Natural killer cell (primary cell): ENCODE results near the gene IRF9. TPM values are rescaled to one million over a fixed set of nuclear protein-coding genes. Genes with fewer than 3 reads are reported as not detected.

Experiments used
- ATAC-seq, 3 donors: fragments of 150-1000 bp in 2 of 3; fragments of 200-7000 bp in 1 of 3; cut with Tn5 transposase; 1 replicate in 1 of 3; 2 replicates in 2 of 3; pipeline ENCODE4 v1.10.0; 2021; ENCODE audit warnings: mild to moderate bottlenecking in 2 of 3, moderate library complexity in 2 of 3
- DNase-seq, 2 donors: peaks; one replicate each; pipeline versions ENCODE4 v3.0.0 to v3.0.0-alpha.2; 2013 to 2021; ENCODE audit warnings: mixed read lengths in 1 of 2
- H3K27ac ChIP-seq: one replicate; pipeline ENCODE4 v1.5.1; 2013; ENCODE audit warnings: mild to moderate bottlenecking, low read length
- H3K27me3 ChIP-seq: one replicate; pipeline ENCODE4 v1.6.1; 2013; ENCODE audit warnings: low read length; ENCODE audit not compliant: control insufficient read depth, insufficient read depth
- H3K36me3 ChIP-seq: one replicate; pipeline ENCODE4 v1.6.1; 2013; ENCODE audit warnings: low read length; ENCODE audit not compliant: control insufficient read depth, insufficient read depth
- H3K4me1 ChIP-seq: one replicate; pipeline ENCODE4 v1.6.1; 2013; ENCODE audit warnings: low read length; ENCODE audit not compliant: control insufficient read depth, insufficient read depth
- H3K4me3 ChIP-seq: one replicate; pipeline ENCODE4 v1.5.1; 2013; ENCODE audit warnings: low read length
- H3K9me3 ChIP-seq: one replicate; pipeline ENCODE4 v1.6.1; 2013; ENCODE audit warnings: low read length; ENCODE audit not compliant: control insufficient read depth, insufficient read depth
- H3K27ac Mint-ChIP-seq, 2 donors: one replicate each; pipeline ENCODE4 v1.8.0; 2022; ENCODE audit warnings: mild to moderate bottlenecking in 2 of 2, mixed read lengths in 2 of 2, moderate library complexity in 1 of 2
- H3K27me3 Mint-ChIP-seq, 2 donors: one replicate each; pipeline ENCODE4 v1.8.0; 2022; ENCODE audit warnings: low read depth in 2 of 2, mixed read lengths in 2 of 2
- H3K36me3 Mint-ChIP-seq: one replicate; pipeline ENCODE4 v1.8.0; 2022; ENCODE audit warnings: mixed read lengths
- H3K4me1 Mint-ChIP-seq, 2 donors: one replicate each; pipeline ENCODE4 v1.8.0; 2022; ENCODE audit warnings: mixed read lengths in 2 of 2
- H3K4me3 Mint-ChIP-seq: one replicate; pipeline ENCODE4 v1.8.0; 2022; ENCODE audit warnings: mild to moderate bottlenecking, moderate library complexity, mixed read lengths
- H3K9me3 Mint-ChIP-seq, 2 donors: one replicate each; pipeline ENCODE4 v1.8.0; 2022; ENCODE audit warnings: mixed read lengths in 2 of 2
- CTCF ChIP-seq: fragments of 200-600 bp; IDR thresholded peaks from one replicate; pipeline ENCODE4 v1.8.0; 2022; ENCODE audit warnings: antibody characterized with exemption
- WGBS: methylation state at CpG from one replicate; pipeline ENCODE4 v1.1.7; 2013; ENCODE audit warnings: missing lambda C conversion rate; ENCODE audit not compliant: insufficient coverage; 5-methylcytosine and 5-hydroxymethylcytosine counted together
- intact Hi-C: fragments of 100-400 bp; cut with micrococcal nuclease; formaldehyde crosslinking; loops from one replicate; pipeline ENCODE4 v1.14.2; 2022
- total RNA-seq, 4 donors: library from RNA; stranded (reverse); fragments of 120-200 nt in 1 of 4; gene quantifications; one replicate each; pipeline versions ENCODE4 v1.2.3 to v1.2.4, GENCODE V29; 2013 to 2022

Gene IRF9
- total RNA-seq, 3 donors from 2014 or later (not counting 1 experiment from before 2014, with no cell fraction given) = 178 to 348 (median 319) TPM

DNA sequence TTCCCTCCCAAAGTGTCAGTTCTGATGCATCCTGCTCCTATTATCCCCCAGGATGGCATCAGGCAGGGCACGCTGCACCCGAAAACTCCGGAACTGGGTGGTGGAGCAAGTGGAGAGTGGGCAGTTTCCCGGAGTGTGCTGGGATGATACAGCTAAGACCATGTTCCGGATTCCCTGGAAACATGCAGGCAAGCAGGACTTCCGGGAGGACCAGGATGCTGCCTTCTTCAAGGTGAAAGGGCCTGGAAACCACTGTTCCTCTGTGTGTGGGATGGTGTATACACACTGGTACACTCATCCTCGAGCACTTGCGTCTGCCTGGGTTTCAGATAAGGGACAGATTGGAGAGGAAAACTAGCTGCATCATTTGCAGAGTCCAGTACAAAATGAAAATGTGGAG lies 1.0 kb downstream of the IRF9 start:
- Mint-ChIP-seq H3K36me3 (no peaks in the 10 kb centered on the region), H3K27me3 (no peaks in the 10 kb centered on the region), H3K27ac (peak overlapping the region; percentile 97), H3K4me1 (peaks cover 45 to 54% of the 10 kb centered on the region in 2 donors), H3K4me3 (peak overlapping the region; percentile 99), H3K9me3 (no peaks in the 10 kb centered on the region)
- WGBS = 62% methylated on average over 8 of the region's 8 CpGs
- Histone ChIP-seq H3K27ac (peak overlapping the region; percentile 94), H3K4me1 (peaks cover 37% of the 10 kb centered on the region), H3K27me3 (no peaks in the 10 kb centered on the region), H3K9me3 (no peaks in the 10 kb centered on the region), H3K36me3 (peaks cover 74% of the 10 kb centered on the region), H3K4me3 (peak overlapping the region; percentile 94)
- intact Hi-C loops = no loop called here
- ATAC-seq = no peak
- no peak for TF ChIP-seq CTCF
- DNase-seq = peak in 1 of 2 donors; percentile 26

DNA sequence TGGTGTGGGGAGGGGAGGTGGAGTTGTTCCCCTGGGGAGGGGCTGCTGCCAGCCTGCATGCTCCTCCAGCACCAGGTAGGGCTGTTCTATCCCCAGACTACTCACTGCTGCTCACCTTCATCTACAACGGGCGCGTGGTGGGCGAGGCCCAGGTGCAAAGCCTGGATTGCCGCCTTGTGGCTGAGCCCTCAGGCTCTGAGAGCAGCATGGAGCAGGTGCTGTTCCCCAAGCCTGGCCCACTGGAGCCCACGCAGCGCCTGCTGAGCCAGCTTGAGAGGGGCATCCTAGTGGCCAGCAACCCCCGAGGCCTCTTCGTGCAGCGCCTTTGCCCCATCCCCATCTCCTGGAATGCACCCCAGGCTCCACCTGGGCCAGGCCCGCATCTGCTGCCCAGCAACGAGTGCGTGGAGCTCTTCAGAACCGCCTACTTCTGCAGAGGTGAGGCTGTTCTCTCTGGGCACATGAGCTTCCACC lies 3.5 kb downstream of the IRF9 start:
- no peaks in the 10 kb centered on the region for H3K9me3 ChIP-seq
- peaks cover 71% of the 10 kb centered on the region for H3K36me3 ChIP-seq
- no peak overlapping the region for H3K27ac ChIP-seq
- ATAC-seq = no peak
- Mint-ChIP-seq H3K27me3 (no peaks in the 10 kb centered on the region), H3K4me1 (peaks cover 45 to 64% of the 10 kb centered on the region in 2 donors), H3K27ac (peak overlapping the region; percentile 53 to 74), H3K36me3 (no peaks in the 10 kb centered on the region), H3K4me3 (no peak overlapping the region), H3K9me3 (no peaks in the 10 kb centered on the region)
- H3K4me1 ChIP-seq = peaks cover 37% of the 10 kb centered on the region
- no peaks in the 10 kb centered on the region for H3K27me3 ChIP-seq
- no peak for DNase-seq
- WGBS = 97% methylated on average over 14 of the region's 14 CpGs
- H3K4me3 ChIP-seq = no peak overlapping the region
- intact Hi-C loops = no loop called here
- no peak for TF ChIP-seq CTCF

DNA sequence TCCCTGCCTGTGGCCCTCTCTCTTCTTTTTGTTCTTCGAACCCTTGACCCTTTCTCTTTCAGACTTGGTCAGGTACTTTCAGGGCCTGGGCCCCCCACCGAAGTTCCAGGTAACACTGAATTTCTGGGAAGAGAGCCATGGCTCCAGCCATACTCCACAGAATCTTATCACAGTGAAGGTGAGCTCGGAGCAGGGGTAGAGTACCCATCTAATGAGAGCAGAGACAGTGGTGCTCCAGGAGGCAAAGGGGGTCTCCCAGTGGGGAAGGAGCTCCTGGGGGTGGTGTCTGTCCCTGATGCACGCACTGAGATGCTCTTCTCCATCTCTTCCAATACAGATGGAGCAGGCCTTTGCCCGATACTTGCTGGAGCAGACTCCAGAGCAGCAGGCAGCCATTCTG lies 4.7 kb downstream of the IRF9 start:
- Mint-ChIP-seq H3K4me1 (peaks cover 43 to 59% of the 10 kb centered on the region in 2 donors), H3K27me3 (no peaks in the 10 kb centered on the region), H3K4me3 (no peak overlapping the region), H3K9me3 (no peaks in the 10 kb centered on the region), H3K27ac (peak overlapping the region; percentile 71 to 73), H3K36me3 (no peaks in the 10 kb centered on the region)
- Histone ChIP-seq H3K27ac (no peak overlapping the region), H3K4me3 (no peak overlapping the region), H3K36me3 (peaks cover 64% of the 10 kb centered on the region), H3K9me3 (no peaks in the 10 kb centered on the region), H3K27me3 (no peaks in the 10 kb centered on the region), H3K4me1 (peaks cover 30% of the 10 kb centered on the region)
- TF ChIP-seq CTCF = no peak
- intact Hi-C loops = no loop called here
- 96% methylated on average over 5 of the region's 5 CpGs for WGBS
- DNase-seq (no peak), ATAC-seq (no peak)

- H3K4me1 Mint-ChIP-seq = peaks cover 30 to 53% of the 10 kb centered on the region in 2 donors
- H3K4me3 Mint-ChIP-seq = no peak overlapping the region
- H3K9me3 Mint-ChIP-seq = no peaks in the 10 kb centered on the region
- Histone ChIP-seq H3K27me3 (no peaks in the 10 kb centered on the region), H3K27ac (no peak overlapping the region), H3K4me3 (no peak overlapping the region), H3K36me3 (peaks cover 61% of the 10 kb centered on the region), H3K4me1 (peaks cover 38% of the 10 kb centered on the region), H3K9me3 (no peaks in the 10 kb centered on the region)
- no peaks in the 10 kb centered on the region for H3K27me3 Mint-ChIP-seq
- no peak for DNase-seq
- peak overlapping the region; percentile 61 to 71 for H3K27ac Mint-ChIP-seq
- WGBS = 90% methylated on average over 3 of the region's 3 CpGs
- TF ChIP-seq CTCF = no peak
- intact Hi-C loops = no loop called here
- no peak for ATAC-seq
- no peaks in the 10 kb centered on the region for H3K36me3 Mint-ChIP-seq
Observed at GRCh38 chr14:24167469-24168114, 6.5 kb downstream of the IRF9 start.
